Measurements from ENCODE around the gene RING1. TPM values are rescaled to one million over a fixed set of nuclear protein-coding genes. Genes with fewer than 3 reads are reported as not detected.

Gene RING1
- total RNA-seq, 1 experiment from 2014 or later, result 48.3 TPM

DNA sequence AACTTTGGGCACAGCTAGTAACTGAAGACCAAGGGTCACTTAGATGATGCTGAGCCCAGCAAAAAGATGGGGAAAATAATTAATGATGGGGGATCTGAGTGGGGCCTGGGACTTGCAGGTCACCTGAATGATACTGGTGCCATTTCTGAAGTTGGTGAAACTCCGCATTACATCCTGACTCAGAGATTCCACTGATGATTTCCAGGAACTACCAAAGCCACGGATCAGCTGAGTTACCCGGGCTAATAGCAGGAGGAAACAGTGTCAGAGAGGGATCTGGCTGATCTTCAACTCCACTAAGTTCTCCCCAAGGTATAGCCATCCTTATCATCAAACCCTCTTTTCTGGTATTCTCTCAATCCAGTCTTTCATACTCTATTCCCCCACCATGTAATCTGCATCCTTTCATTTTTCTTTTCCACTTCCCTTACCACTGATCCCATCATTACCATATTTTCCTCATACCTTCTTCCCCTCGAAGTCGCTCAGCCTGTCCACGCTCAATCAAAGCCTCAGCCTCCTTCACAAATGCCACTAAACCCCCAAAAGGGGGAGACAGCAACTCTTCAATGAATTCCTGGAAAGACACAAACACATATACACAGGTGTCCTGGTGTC lies 43.2 kb downstream of the RING1 start:
- Mint-ChIP-seq H3K36me3 (ENCODE audit: insufficient read depth, unreplicated experiment) (peaks cover 53% of the 10 kb centered on the region), H3K27me3 (ENCODE audit: insufficient read depth, unreplicated experiment) (no peaks in the 10 kb centered on the region), H3K4me1 (ENCODE audit: insufficient read depth, unreplicated experiment) (peaks cover 22% of the 10 kb centered on the region), H3K27ac (ENCODE audit: low read depth, unreplicated experiment) (no peak overlapping the region), H3K9me3 (ENCODE audit: unreplicated experiment) (no peaks in the 10 kb centered on the region), H3K4me3 (ENCODE audit: unreplicated experiment) (no peak overlapping the region)
- intact Hi-C loops (cut with micrococcal nuclease), result no loop called here
- ChIA-PET CTCF (interaction anchor here (0.6 to 1.5 kb wide), 6 partner anchors 10 to 285 kb away, joined by 3 to 6 read pairs (median 3); no protein-coding TSS in a partner anchor), POLR2A (interaction anchor here (0.7 to 5.5 kb wide), 8 partner anchors 8 to 283 kb away, joined by 4 to 110 read pairs (median 21); partner anchors contain the start of genes B3GALT4, BRD2, PFDN6 and RING1)
- TF ChIP-seq, protein P1, sequence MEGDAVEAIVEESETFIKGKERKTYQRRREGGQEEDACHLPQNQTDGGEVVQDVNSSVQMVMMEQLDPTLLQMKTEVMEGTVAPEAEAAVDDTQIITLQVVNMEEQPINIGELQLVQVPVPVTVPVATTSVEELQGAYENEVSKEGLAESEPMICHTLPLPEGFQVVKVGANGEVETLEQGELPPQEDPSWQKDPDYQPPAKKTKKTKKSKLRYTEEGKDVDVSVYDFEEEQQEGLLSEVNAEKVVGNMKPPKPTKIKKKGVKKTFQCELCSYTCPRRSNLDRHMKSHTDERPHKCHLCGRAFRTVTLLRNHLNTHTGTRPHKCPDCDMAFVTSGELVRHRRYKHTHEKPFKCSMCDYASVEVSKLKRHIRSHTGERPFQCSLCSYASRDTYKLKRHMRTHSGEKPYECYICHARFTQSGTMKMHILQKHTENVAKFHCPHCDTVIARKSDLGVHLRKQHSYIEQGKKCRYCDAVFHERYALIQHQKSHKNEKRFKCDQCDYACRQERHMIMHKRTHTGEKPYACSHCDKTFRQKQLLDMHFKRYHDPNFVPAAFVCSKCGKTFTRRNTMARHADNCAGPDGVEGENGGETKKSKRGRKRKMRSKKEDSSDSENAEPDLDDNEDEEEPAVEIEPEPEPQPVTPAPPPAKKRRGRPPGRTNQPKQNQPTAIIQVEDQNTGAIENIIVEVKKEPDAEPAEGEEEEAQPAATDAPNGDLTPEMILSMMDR (IDR thresholded peaks at IDR 0.05; ENCODE audit: unreplicated experiment), result no peak
- DNase-seq (ENCODE audit: unreplicated experiment), result no peak
- TSS peak; percentile 8 for BruUV-seq (replicated peaks)

DNA sequence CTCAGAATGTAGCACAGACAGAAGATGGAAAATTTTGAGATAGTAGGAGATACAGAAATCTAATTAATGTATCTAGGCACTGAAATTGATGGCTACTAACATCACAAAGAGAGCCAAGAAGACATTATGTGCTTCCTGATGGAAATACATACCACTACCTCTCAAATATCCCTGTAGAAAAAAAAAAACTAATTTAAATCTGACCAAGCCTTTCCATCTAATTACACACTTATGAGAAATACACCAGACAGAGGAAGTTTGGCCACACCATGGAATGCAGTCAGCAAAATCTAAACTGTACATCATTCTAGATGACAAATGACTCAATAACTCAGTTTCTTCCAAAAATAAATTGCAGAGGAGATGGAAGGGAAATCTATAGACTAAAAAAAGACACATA lies 44.5 kb downstream of the RING1 start:
- POLR2A ChIA-PET, result interaction anchor here (0.6 to 5.0 kb wide), 2 partner anchors 18 to 1550 kb away, joined by 3 to 110 read pairs; partner anchors contain the start of genes ABHD16A, RPS18 and VPS52
- peaks cover 62% of the 10 kb centered on the region for H3K36me3 Mint-ChIP-seq (ENCODE audit: insufficient read depth, unreplicated experiment)
- TF ChIP-seq, protein P1 (IDR thresholded peaks at IDR 0.05; ENCODE audit: unreplicated experiment), result no peak
- CTCF ChIA-PET, result no interaction called here
- no peak overlapping the region for H3K27ac Mint-ChIP-seq (ENCODE audit: low read depth, unreplicated experiment)
- peaks cover 22% of the 10 kb centered on the region for H3K4me1 Mint-ChIP-seq (ENCODE audit: insufficient read depth, unreplicated experiment)
- H3K27me3 Mint-ChIP-seq (ENCODE audit: insufficient read depth, unreplicated experiment), result no peaks in the 10 kb centered on the region
- DNase-seq (ENCODE audit: unreplicated experiment), result no peak
- intact Hi-C loops (cut with micrococcal nuclease), result no loop called here
- no peaks in the 10 kb centered on the region for H3K9me3 Mint-ChIP-seq (ENCODE audit: unreplicated experiment)
- BruUV-seq (replicated peaks), result no TSS peak
- H3K4me3 Mint-ChIP-seq (ENCODE audit: unreplicated experiment), result no peak overlapping the region

DNA sequence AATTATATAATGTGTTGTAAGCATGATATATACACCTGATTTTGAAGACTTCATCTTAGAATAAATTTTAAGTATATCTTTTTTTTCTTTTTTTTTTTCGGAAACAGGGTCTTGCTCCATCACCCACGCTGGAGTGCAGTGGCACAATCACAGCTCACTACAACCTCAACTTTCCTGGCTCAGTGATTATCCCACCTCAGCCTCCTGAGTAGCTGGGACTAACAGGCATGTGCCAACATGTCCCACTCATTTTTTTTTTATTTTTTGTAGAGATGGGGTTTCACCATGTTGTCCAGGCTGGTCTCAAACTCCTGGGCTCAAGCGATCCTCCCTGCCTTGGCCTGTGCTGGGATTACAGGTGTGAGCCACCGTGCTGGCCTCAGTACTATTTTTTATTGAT lies 46.3 kb downstream of the RING1 start:
- no peaks in the 10 kb centered on the region for H3K27me3 Mint-ChIP-seq (ENCODE audit: insufficient read depth, unreplicated experiment)
- no peak overlapping the region for H3K4me3 Mint-ChIP-seq (ENCODE audit: unreplicated experiment)
- intact Hi-C loops (cut with micrococcal nuclease), result no loop called here
- ChIA-PET POLR2A (interaction anchor here (0.5 to 11.1 kb wide), 6 partner anchors 16 to 1309 kb away, joined by 3 to 155 read pairs (median 4); partner anchors contain the start of genes CFB, RING1, RPS18 and RXRB), CTCF (interaction anchor here (0.6 to 1.2 kb wide), 4 partner anchors 47 to 175 kb away, joined by 3 to 5 read pairs (median 4); no protein-coding TSS in a partner anchor)
- DNase-seq (ENCODE audit: unreplicated experiment), result no peak
- H3K4me1 Mint-ChIP-seq (ENCODE audit: insufficient read depth, unreplicated experiment), result peaks cover 22% of the 10 kb centered on the region
- H3K27ac Mint-ChIP-seq (ENCODE audit: low read depth, unreplicated experiment), result no peak overlapping the region
- H3K9me3 Mint-ChIP-seq (ENCODE audit: unreplicated experiment), result no peaks in the 10 kb centered on the region
- H3K36me3 Mint-ChIP-seq (ENCODE audit: insufficient read depth, unreplicated experiment), result peaks cover 66% of the 10 kb centered on the region
- BruUV-seq (replicated peaks), result no TSS peak
- TF ChIP-seq, protein P1 (IDR thresholded peaks at IDR 0.05; ENCODE audit: unreplicated experiment), result no peak

- no TSS peak for BruUV-seq (replicated peaks)
- Mint-ChIP-seq H3K4me1 (ENCODE audit: insufficient read depth, unreplicated experiment) (peaks cover 6% of the 10 kb centered on the region), H3K36me3 (ENCODE audit: insufficient read depth, unreplicated experiment) (peaks cover 59% of the 10 kb centered on the region), H3K27ac (ENCODE audit: low read depth, unreplicated experiment) (no peak overlapping the region), H3K9me3 (ENCODE audit: unreplicated experiment) (no peaks in the 10 kb centered on the region), H3K4me3 (ENCODE audit: unreplicated experiment) (no peak overlapping the region), H3K27me3 (ENCODE audit: insufficient read depth, unreplicated experiment) (no peaks in the 10 kb centered on the region)
- TF ChIP-seq, protein P1 (IDR thresholded peaks at IDR 0.05; ENCODE audit: unreplicated experiment), result no peak
- no peak for DNase-seq (ENCODE audit: unreplicated experiment)
- ChIA-PET CTCF (interaction anchor here (0.8 to 2.7 kb wide), 2 partner anchors 10 to 14 kb away, joined by 3 to 8 read pairs; no protein-coding TSS in a partner anchor), POLR2A (interaction anchor here (0.7 to 11.1 kb wide), 3 partner anchors 9 to 50 kb away, joined by 3 to 155 read pairs (median 60); partner anchors contain the start of genes RING1, RPS18 and VPS52)
- intact Hi-C loops (cut with micrococcal nuclease), result no loop called here
Observed at GRCh38 chr6:33259032-33259431, 50.7 kb downstream of the RING1 start.

Small RNA genes within 50 kb of the gene (microRNA-seq; reads per million reads assigned to microRNA genes)
- gene MIR219A1, result 16.7 reads per million, percentile 55 among the genes with 10 or more reads in this experiment

Other genes with a start within 250 kb of the RING1 start
- 201 and 223 TPM in 2 replicates for gene BRD2, start 239.9 kb upstream of the RING1 start, total RNA-seq (2022)
- not detected in 2 replicates for gene HLA-DOA, start 198.9 kb upstream of the RING1 start, total RNA-seq (2022)
- not detected in 2 replicates for gene HLA-DPA1, start 134.9 kb upstream of the RING1 start, total RNA-seq (2022)
- gene HLA-DPB1, start 132.5 kb upstream of the RING1 start, total RNA-seq (2022), result not detected in 2 replicates
- 0.91 and 1.5 TPM in 2 replicates for gene COL11A2, start 16.0 kb upstream of the RING1 start, total RNA-seq (2022)
- 29.6 and 35.1 TPM in 2 replicates for gene RXRB, start 7.8 kb upstream of the RING1 start, total RNA-seq (2022)
- gene SLC39A7, start 7.6 kb upstream of the RING1 start, total RNA-seq (2022), result 118 and 187 TPM in 2 replicates
- 26.4 and 26.6 TPM in 2 replicates for gene HSD17B8, start 3.8 kb upstream of the RING1 start, total RNA-seq (2022)
- gene VPS52, start 63.4 kb downstream of the RING1 start, total RNA-seq (2022), result 47.8 and 49.7 TPM in 2 replicates
- gene RPS18, start 63.6 kb downstream of the RING1 start, total RNA-seq (2022), result 4,063 and 4,680 TPM in 2 replicates
- gene B3GALT4, start 68.6 kb downstream of the RING1 start, total RNA-seq (2022), result 0.37 and 0.58 TPM in 2 replicates
- gene WDR46, start 80.7 kb downstream of the RING1 start, total RNA-seq (2022), result 53.1 and 57.0 TPM in 2 replicates
- 54.7 and 67.1 TPM in 2 replicates for gene PFDN6, start 81.1 kb downstream of the RING1 start, total RNA-seq (2022)
- gene RGL2, start 90.4 kb downstream of the RING1 start, total RNA-seq (2022), result 30.4 and 37.9 TPM in 2 replicates
- gene TAPBP, start 105.6 kb downstream of the RING1 start, total RNA-seq (2022), result 84.9 and 87.9 TPM in 2 replicates
- gene ZBTB22, start 109.2 kb downstream of the RING1 start, total RNA-seq (2022), result 12.3 and 15.5 TPM in 2 replicates
- 39.7 and 47.7 TPM in 2 replicates for gene DAXX, start 114.5 kb downstream of the RING1 start, total RNA-seq (2022)
- gene KIFC1, start 183.3 kb downstream of the RING1 start, total RNA-seq (2022), result 20.3 and 27.1 TPM in 2 replicates
- 28.9 and 33.9 TPM in 2 replicates for gene PHF1, start 202.5 kb downstream of the RING1 start, total RNA-seq (2022)
- gene CUTA, start 209.6 kb downstream of the RING1 start, total RNA-seq (2022), result 212 and 231 TPM in 2 replicates
- gene SYNGAP1, start 211.6 kb downstream of the RING1 start, total RNA-seq (2022), result 6.7 and 9.9 TPM in 2 replicates
- 7.5 and 8.3 TPM in 2 replicates for gene ZBTB9, start 246.1 kb downstream of the RING1 start, total RNA-seq (2022)

Data from MCF 10A (cell line).